Glutamatergic neuron (in vitro differentiated cells): ENCODE measurements around the gene OLFM1. TPM values are rescaled to one million over a fixed set of nuclear protein-coding genes. Genes with fewer than 3 reads are reported as not detected.

Experiments used
- DNase-seq: peaks from one replicate; pipeline ENCODE4 v3.0.0; 2022
- H3K27ac Mint-ChIP-seq: one replicate; pipeline ENCODE4 v1.8.0; 2020; ENCODE audit warnings: mild to moderate bottlenecking, mixed read lengths, inconsistent platforms; ENCODE audit not compliant: unreplicated experiment
- H3K27me3 Mint-ChIP-seq: one replicate; pipeline ENCODE4 v1.8.0; 2020; ENCODE audit warnings: mild to moderate bottlenecking, moderate library complexity, mixed read lengths, inconsistent platforms; ENCODE audit not compliant: unreplicated experiment
- H3K36me3 Mint-ChIP-seq: one replicate; pipeline ENCODE4 v1.8.0; 2020; ENCODE audit warnings: mild to moderate bottlenecking, mixed read lengths, inconsistent platforms; ENCODE audit not compliant: unreplicated experiment
- H3K4me1 Mint-ChIP-seq: one replicate; pipeline ENCODE4 v1.8.0; 2020; ENCODE audit warnings: mild to moderate bottlenecking, low read depth, mixed read lengths, inconsistent platforms; ENCODE audit not compliant: unreplicated experiment
- H3K4me3 Mint-ChIP-seq: one replicate; pipeline ENCODE4 v1.8.0; 2020; ENCODE audit warnings: mild to moderate bottlenecking, mixed read lengths, inconsistent platforms; ENCODE audit not compliant: unreplicated experiment
- H3K9me3 Mint-ChIP-seq: one replicate; pipeline ENCODE4 v1.8.0; 2020; ENCODE audit warnings: mild to moderate bottlenecking, moderate library complexity, mixed read lengths, inconsistent platforms; ENCODE audit not compliant: unreplicated experiment
- CTCF ChIP-seq: fragments of 200-600 bp; sonication (generic); IDR thresholded peaks from one replicate; pipeline ENCODE4 v1.5.0; 2021; ENCODE audit not compliant: partially characterized antibody, unreplicated experiment
- total RNA-seq: library from RNA; stranded (reverse); fragmentation: NEBNext Ultra II Directional; extraction: Animal tissue kit (Norgen Biotek cat#: 25700); gene quantifications from one replicate; pipeline ENCODE4 v1.2.1, GENCODE V29; 2021; ENCODE audit not compliant: unreplicated experiment

Gene OLFM1
- total RNA-seq, 1 donor from 2014 or later: 387 TPM

GRCh38 chr9:135102331-135102730 lies 14.9 kb downstream of the OLFM1 start:
- Mint-ChIP-seq H3K27ac (no peak overlapping the region), H3K9me3 (peaks cover 4% of the 10 kb centered on the region), H3K36me3 (no peaks in the 10 kb centered on the region), H3K4me3 (peak overlapping the region; percentile 7), H3K4me1 (peaks cover 55% of the 10 kb centered on the region), H3K27me3 (peaks cover 5% of the 10 kb centered on the region)
- DNase-seq: no peak
- TF ChIP-seq CTCF: no peak

GRCh38 chr9:135103001-135103446 lies 15.6 kb downstream of the OLFM1 start:
- Mint-ChIP-seq H3K27ac (peak overlapping the region; percentile 43), H3K4me3 (no peak overlapping the region), H3K9me3 (peaks cover 3% of the 10 kb centered on the region), H3K27me3 (peaks cover 5% of the 10 kb centered on the region), H3K36me3 (no peaks in the 10 kb centered on the region), H3K4me1 (peaks cover 53% of the 10 kb centered on the region)
- TF ChIP-seq CTCF: no peak
- no peak for DNase-seq

GRCh38 chr9:135103931-135104639 lies 16.6 kb downstream of the OLFM1 start:
- no peak overlapping the region for H3K4me3 Mint-ChIP-seq
- no peak for DNase-seq
- H3K4me1 Mint-ChIP-seq: peaks cover 49% of the 10 kb centered on the region
- peaks cover 3% of the 10 kb centered on the region for H3K9me3 Mint-ChIP-seq
- no peak overlapping the region for H3K27ac Mint-ChIP-seq
- no peaks in the 10 kb centered on the region for H3K36me3 Mint-ChIP-seq
- H3K27me3 Mint-ChIP-seq: peaks cover 5% of the 10 kb centered on the region
- no peak for TF ChIP-seq CTCF

GRCh38 chr9:135104761-135105160 lies 17.3 kb downstream of the OLFM1 start:
- Mint-ChIP-seq H3K27ac (no peak overlapping the region), H3K4me1 (peaks cover 45% of the 10 kb centered on the region), H3K4me3 (no peak overlapping the region), H3K27me3 (peaks cover 5% of the 10 kb centered on the region), H3K36me3 (no peaks in the 10 kb centered on the region), H3K9me3 (peaks cover 3% of the 10 kb centered on the region)
- no peak for DNase-seq
- TF ChIP-seq CTCF: no peak

GRCh38 chr9:135105211-135105745 lies 17.8 kb downstream of the OLFM1 start:
- no peak overlapping the region for H3K27ac Mint-ChIP-seq

More at GRCh38 chr9:135105211-135105745, 17.8 kb downstream of the OLFM1 start:
- Mint-ChIP-seq H3K4me1 (peaks cover 40% of the 10 kb centered on the region), H3K36me3 (no peaks in the 10 kb centered on the region), H3K4me3 (no peak overlapping the region), H3K9me3 (peaks cover 3% of the 10 kb centered on the region), H3K27me3 (peaks cover 5% of the 10 kb centered on the region)
- no peak for TF ChIP-seq CTCF
- DNase-seq: no peak
